H1 (cell line): ENCODE data around the gene B9D1. TPM values are rescaled to one million over a fixed set of nuclear protein-coding genes. Genes with fewer than 3 reads are reported as not detected.

Experiments
- ASH2L ChIP-seq: fragments of 200-600, 300-600 bp; sonication (generic); IDR thresholded peaks from one replicate; pipeline ENCODE4 v1.7.1; 2017; ENCODE audit warnings: low read length
- JUN ChIP-seq: IDR thresholded peaks from 2 replicates; pipeline ENCODE4 v1.6.1; 2011; ENCODE audit warnings: low read depth, mild to moderate bottlenecking, improper control_type of control experiment, low read length
- KDM1A ChIP-seq: fragments of 200-600, 300-600 bp; sonication (generic); IDR thresholded peaks from 2 replicates; pipeline ENCODE4 v1.7.1; 2016; ENCODE audit warnings: mild to moderate bottlenecking, low read length, borderline replicate concordance
- KDM4A ChIP-seq: IDR thresholded peaks from one replicate; pipeline ENCODE4 v1.7.1; 2012; ENCODE audit warnings: low read depth, mild to moderate bottlenecking, moderate library complexity, low read length, inconsistent platforms; ENCODE audit not compliant: severe bottlenecking
- MAFK ChIP-seq: IDR thresholded peaks from 2 replicates; pipeline ENCODE4 v1.6.1; 2012; ENCODE audit warnings: low read depth, mild to moderate bottlenecking, improper control_type of control experiment, low read length
- POLR2AphosphoS5 ChIP-seq: IDR thresholded peaks from 2 replicates; pipeline ENCODE4 v1.6.1; 2011; ENCODE audit warnings: low read depth, low read length
- SIRT6 ChIP-seq: IDR thresholded peaks from one replicate; pipeline ENCODE4 v1.7.1; 2012; ENCODE audit warnings: low read length, inconsistent platforms
- SUZ12 ChIP-seq: fragments of 200-600 bp; sonication (generic); IDR thresholded peaks from 2 replicates; pipeline ENCODE4 v1.6.1; 2012; ENCODE audit warnings: mild to moderate bottlenecking, inconsistent platforms, low read length, moderate library complexity, mixed read lengths
- YY1 ChIP-seq: IDR thresholded peaks from 2 replicates; pipeline ENCODE4 v1.6.1; 2011; ENCODE audit warnings: low read depth, mild to moderate bottlenecking, low read length
- polyA plus RNA-seq, 7 experiments: library from polyadenylated mRNA; depleted of rRNA in 3 of 7; stranded (reverse) in 5 of 7; unstranded in 2 of 7; fragments of >200 nt in 5 of 7; fragments of 200-250 nt in 2 of 7; gene quantifications; 1 replicate in 5 of 7; 2 replicates in 1 of 7; 4 replicates in 1 of 7; pipeline versions ENCODE4 v1.2.1 to v1.2.3, GENCODE V29; 2011 to 2013; ENCODE audit warnings: missing spikeins in 2 of 7, mixed read lengths in 2 of 7
- total RNA-seq: library from RNA; stranded (reverse); fragmentation: NEBNext Ultra II Directional; extraction: Animal tissue kit (Norgen Biotek cat#: 25700); gene quantifications from 2 replicates; pipeline ENCODE4 v1.2.1, GENCODE V29; 2021
- TF ChIP-seq, protein P1 (sequence below): fragments of 300-600 bp; sonication (generic); IDR thresholded peaks from 2 replicates; pipeline ENCODE4 v1.7.1; 2012; ENCODE audit warnings: low read length, moderate library complexity, mild to moderate bottlenecking, inconsistent platforms; ENCODE audit not compliant: insufficient replicate concordance
- TF ChIP-seq, protein P2 (sequence below): IDR thresholded peaks from 2 replicates; pipeline ENCODE4 v1.6.1; 2012; ENCODE audit warnings: inconsistent platforms
- TF ChIP-seq, protein P3 (sequence below): IDR thresholded peaks from 2 replicates; pipeline ENCODE4 v1.6.1; 2012; ENCODE audit warnings: inconsistent platforms

The B9D1 gene
- total and polyA plus RNA-seq, 2 of the 8 experiments (the other 6 are each of a cell fraction or from before 2014, with no cell fraction given) = 24.6 to 65.7 TPM

DNA sequence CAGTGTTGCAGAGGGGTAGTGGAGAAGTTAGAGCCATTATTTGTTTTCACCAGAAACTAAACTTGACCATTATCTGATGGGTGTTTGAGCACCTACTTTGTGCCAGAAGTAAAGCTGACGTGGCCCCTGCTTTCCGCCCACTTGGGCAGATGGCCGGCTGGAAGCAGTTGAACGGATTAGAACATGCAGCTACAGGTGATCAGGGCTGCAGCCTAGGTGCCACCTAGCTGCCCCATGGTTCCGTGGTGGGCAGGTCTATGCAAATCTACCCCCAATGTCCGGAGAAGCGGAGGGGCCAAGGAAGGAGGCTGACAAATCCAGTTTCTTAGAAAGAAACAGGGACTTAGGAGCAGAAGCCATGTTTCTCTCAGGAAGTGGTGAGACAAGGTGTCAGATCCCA lies 62.7 kb downstream of the B9D1 start (continued):
- TF ChIP-seq, protein P1, sequence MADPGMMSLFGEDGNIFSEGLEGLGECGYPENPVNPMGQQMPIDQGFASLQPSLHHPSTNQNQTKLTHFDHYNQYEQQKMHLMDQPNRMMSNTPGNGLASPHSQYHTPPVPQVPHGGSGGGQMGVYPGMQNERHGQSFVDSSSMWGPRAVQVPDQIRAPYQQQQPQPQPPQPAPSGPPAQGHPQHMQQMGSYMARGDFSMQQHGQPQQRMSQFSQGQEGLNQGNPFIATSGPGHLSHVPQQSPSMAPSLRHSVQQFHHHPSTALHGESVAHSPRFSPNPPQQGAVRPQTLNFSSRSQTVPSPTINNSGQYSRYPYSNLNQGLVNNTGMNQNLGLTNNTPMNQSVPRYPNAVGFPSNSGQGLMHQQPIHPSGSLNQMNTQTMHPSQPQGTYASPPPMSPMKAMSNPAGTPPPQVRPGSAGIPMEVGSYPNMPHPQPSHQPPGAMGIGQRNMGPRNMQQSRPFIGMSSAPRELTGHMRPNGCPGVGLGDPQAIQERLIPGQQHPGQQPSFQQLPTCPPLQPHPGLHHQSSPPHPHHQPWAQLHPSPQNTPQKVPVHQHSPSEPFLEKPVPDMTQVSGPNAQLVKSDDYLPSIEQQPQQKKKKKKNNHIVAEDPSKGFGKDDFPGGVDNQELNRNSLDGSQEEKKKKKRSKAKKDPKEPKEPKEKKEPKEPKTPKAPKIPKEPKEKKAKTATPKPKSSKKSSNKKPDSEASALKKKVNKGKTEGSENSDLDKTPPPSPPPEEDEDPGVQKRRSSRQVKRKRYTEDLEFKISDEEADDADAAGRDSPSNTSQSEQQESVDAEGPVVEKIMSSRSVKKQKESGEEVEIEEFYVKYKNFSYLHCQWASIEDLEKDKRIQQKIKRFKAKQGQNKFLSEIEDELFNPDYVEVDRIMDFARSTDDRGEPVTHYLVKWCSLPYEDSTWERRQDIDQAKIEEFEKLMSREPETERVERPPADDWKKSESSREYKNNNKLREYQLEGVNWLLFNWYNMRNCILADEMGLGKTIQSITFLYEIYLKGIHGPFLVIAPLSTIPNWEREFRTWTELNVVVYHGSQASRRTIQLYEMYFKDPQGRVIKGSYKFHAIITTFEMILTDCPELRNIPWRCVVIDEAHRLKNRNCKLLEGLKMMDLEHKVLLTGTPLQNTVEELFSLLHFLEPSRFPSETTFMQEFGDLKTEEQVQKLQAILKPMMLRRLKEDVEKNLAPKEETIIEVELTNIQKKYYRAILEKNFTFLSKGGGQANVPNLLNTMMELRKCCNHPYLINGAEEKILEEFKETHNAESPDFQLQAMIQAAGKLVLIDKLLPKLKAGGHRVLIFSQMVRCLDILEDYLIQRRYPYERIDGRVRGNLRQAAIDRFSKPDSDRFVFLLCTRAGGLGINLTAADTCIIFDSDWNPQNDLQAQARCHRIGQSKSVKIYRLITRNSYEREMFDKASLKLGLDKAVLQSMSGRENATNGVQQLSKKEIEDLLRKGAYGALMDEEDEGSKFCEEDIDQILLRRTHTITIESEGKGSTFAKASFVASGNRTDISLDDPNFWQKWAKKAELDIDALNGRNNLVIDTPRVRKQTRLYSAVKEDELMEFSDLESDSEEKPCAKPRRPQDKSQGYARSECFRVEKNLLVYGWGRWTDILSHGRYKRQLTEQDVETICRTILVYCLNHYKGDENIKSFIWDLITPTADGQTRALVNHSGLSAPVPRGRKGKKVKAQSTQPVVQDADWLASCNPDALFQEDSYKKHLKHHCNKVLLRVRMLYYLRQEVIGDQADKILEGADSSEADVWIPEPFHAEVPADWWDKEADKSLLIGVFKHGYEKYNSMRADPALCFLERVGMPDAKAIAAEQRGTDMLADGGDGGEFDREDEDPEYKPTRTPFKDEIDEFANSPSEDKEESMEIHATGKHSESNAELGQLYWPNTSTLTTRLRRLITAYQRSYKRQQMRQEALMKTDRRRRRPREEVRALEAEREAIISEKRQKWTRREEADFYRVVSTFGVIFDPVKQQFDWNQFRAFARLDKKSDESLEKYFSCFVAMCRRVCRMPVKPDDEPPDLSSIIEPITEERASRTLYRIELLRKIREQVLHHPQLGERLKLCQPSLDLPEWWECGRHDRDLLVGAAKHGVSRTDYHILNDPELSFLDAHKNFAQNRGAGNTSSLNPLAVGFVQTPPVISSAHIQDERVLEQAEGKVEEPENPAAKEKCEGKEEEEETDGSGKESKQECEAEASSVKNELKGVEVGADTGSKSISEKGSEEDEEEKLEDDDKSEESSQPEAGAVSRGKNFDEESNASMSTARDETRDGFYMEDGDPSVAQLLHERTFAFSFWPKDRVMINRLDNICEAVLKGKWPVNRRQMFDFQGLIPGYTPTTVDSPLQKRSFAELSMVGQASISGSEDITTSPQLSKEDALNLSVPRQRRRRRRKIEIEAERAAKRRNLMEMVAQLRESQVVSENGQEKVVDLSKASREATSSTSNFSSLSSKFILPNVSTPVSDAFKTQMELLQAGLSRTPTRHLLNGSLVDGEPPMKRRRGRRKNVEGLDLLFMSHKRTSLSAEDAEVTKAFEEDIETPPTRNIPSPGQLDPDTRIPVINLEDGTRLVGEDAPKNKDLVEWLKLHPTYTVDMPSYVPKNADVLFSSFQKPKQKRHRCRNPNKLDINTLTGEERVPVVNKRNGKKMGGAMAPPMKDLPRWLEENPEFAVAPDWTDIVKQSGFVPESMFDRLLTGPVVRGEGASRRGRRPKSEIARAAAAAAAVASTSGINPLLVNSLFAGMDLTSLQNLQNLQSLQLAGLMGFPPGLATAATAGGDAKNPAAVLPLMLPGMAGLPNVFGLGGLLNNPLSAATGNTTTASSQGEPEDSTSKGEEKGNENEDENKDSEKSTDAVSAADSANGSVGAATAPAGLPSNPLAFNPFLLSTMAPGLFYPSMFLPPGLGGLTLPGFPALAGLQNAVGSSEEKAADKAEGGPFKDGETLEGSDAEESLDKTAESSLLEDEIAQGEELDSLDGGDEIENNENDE = no peak
- TF ChIP-seq JUN (no peak), MAFK (no peak), ASH2L (no peak), SIRT6 (no peak), SUZ12 (no peak), YY1 (no peak), KDM4A (no peak), KDM1A (no peak), POLR2AphosphoS5 (no peak)
- TF ChIP-seq, protein P2, sequence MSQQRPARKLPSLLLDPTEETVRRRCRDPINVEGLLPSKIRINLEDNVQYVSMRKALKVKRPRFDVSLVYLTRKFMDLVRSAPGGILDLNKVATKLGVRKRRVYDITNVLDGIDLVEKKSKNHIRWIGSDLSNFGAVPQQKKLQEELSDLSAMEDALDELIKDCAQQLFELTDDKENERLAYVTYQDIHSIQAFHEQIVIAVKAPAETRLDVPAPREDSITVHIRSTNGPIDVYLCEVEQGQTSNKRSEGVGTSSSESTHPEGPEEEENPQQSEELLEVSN = no peak
- TF ChIP-seq, protein P3, sequence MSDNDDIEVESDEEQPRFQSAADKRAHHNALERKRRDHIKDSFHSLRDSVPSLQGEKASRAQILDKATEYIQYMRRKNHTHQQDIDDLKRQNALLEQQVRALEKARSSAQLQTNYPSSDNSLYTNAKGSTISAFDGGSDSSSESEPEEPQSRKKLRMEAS = no peak
